ENCODE results near the gene MLN. TPM values are rescaled to one million over a fixed set of nuclear protein-coding genes. Genes with fewer than 3 reads are reported as not detected.

Gene MLN
- total and polyA plus RNA-seq, 12 donors = not detected

DNA sequence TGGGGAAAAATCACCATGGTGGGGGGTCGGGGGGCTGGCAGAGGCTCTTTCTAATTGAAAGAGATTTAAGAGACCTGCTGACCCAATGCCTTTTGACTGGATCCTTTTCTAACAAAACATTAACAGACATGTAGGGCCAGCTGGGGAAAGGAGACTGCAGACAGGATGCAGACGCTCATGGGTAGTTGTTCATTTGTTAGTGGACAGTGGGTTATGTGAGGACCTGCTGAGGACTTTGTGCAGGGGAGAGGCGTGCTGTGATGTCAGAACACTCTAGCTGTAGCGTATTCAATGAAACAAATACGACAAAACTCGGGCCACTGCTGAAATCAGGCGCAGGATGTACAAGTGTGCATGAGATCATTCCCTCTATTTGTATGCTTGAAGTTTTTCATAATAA is 58.3 kb downstream of the MLN start:
- Histone ChIP-seq H3K9me3 (no peaks in the 10 kb centered on the region), H3K4me1 (peaks cover 6 to 58% (median 27%) of the 10 kb centered on the region in 9 donors), H3K27me3 (peaks cover 0 to 14% (median 0%) of the 10 kb centered on the region in 7 donors), H3K27ac (peak overlapping the region; percentile 69 to 95 (median 88)), H3K36me3 (no peaks in the 10 kb centered on the region), H3K4me3 (peak overlapping the region; percentile 25 to 59 (median 48))
- 43 to 58% methylated on average over 7 of the region's 7 CpGs for WGBS, 2 donors
- ATAC-seq = no peak
- DNase-seq = no peak
- no peak for TF ChIP-seq CTCF (IDR thresholded peaks at IDR 0.05)
- intact Hi-C loops (cut with DNase I) = no loop called here

DNA sequence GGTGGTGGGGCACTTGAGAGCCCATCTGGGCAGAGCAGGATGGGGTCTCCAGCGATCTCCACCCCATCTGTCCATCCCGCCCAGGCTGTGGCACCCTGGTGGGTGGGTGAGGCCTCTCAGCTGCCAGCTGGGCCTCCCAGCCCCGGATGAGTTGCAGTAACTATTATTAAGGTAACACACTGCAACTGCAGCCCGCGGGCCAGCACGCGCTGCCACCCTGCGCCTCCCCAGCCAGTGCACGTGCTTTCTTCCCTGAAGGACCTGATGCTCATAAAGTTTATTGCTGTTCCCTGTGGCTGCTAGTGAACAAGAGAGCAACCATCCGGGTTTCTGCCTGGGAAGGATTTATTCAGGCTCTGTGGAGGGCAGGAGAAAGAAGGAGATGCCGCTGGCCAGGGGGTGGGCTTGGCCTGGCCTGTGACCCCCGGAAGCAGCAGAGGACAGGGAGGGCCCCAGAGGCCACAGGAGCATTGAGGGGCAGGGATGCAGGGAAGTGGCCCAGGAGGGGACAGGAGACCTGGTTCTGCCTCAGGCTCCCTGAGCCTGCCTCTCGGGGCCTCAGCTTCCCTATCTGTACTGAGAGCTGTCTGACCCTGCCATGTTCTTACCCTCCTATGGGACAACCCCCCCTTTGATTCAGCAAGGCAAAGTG is 58.8 kb downstream of the MLN start:
- DNase-seq (no peak), ATAC-seq (peak in 6 of 8 donors; percentile 3 to 46 (median 26))
- H3K36me3 ChIP-seq = no peaks in the 10 kb centered on the region
- peak overlapping the region; percentile 69 to 95 (median 88) for H3K27ac ChIP-seq
- TF ChIP-seq CTCF (IDR thresholded peaks at IDR 0.05) = no peak
- 57 to 58% methylated on average over 13 of the region's 13 CpGs for WGBS, 2 donors
- no peaks in the 10 kb centered on the region for H3K9me3 ChIP-seq
- H3K4me3 ChIP-seq = peak overlapping the region in 9 of 10 donors; percentile 39 to 59 (median 50)
- intact Hi-C loops (cut with DNase I) = loop anchor here in 1 of 10 donors (1.0 kb wide), 1 partner anchor 33 kb away; no protein-coding TSS in a partner anchor
- H3K4me1 ChIP-seq = peaks cover 6 to 63% (median 32%) of the 10 kb centered on the region in 9 donors
- peaks cover 0 to 14% (median 0%) of the 10 kb centered on the region in 7 donors for H3K27me3 ChIP-seq

Other genes starting within 250 kb of the MLN start
- gene BAK1, start 223.7 kb downstream of the MLN start, total RNA-seq = 10 to 100 TPM; 16.0 to 26.4 (median 18.7) TPM
- 10 to 100 TPM; 12.6 to 37.6 TPM for gene BAK1, start 223.7 kb downstream of the MLN start, polyA plus RNA-seq
- 10 to 100 TPM in 1 of 10 donors, 1 to 10 TPM in 9; 3.2 to 16.7 (median 5.5) TPM for gene ITPR3, start 182.7 kb downstream of the MLN start, total RNA-seq
- gene ITPR3, start 182.7 kb downstream of the MLN start, polyA plus RNA-seq = 10 to 100 TPM in 1 of 2 donors, 1 to 10 TPM in 1; 7.8 to 12.6 TPM
- 100 to 1,000 TPM; 222 to 328 (median 245) TPM for gene UQCC2, start 92.3 kb downstream of the MLN start, total RNA-seq
- gene UQCC2, start 92.3 kb downstream of the MLN start, polyA plus RNA-seq = 100 to 1,000 TPM; 200 to 598 TPM
- 10 to 100 TPM; 15.9 to 55.7 (median 27.5) TPM for gene IP6K3, start 57.1 kb downstream of the MLN start, total RNA-seq
- gene IP6K3, start 57.1 kb downstream of the MLN start, polyA plus RNA-seq = 10 to 100 TPM; 18.4 to 32.6 TPM
- gene LEMD2, start 14.9 kb downstream of the MLN start, total RNA-seq = 10 to 100 TPM; 18.5 to 32.1 (median 25.6) TPM
- 10 to 100 TPM; 39.2 to 45.9 TPM for gene LEMD2, start 14.9 kb downstream of the MLN start, polyA plus RNA-seq